T47D (cell line): ENCODE data around the gene PROB1.

Experiments used
- DNase-seq, 2 experiments: peaks; one replicate each; pipeline versions ENCODE4 v3.0.0 to v3.0.0-alpha.2; 2011 to 2012; ENCODE audit warnings: low read depth in 1 of 2, low spot score in 1 of 2
- JUND ChIP-seq: IDR thresholded peaks from 2 replicates; pipeline ENCODE4 v1.6.1; 2012; ENCODE audit warnings: low read depth
- in situ Hi-C: cut with HindIII; loops from 2 replicates; pipeline ENCODE4 v1.10.0; 2016; ENCODE audit warnings: low sequenced_read_pairs, low pct_unique_long_range_greater_than_20kb

The PROB1 gene

GRCh38 chr5:139396691-139397090 is 1.8 kb upstream of the PROB1 start:
- no peak for TF ChIP-seq JUND
- no peak for DNase-seq
- in situ Hi-C loops, result no loop called here

- in situ Hi-C loops, result no loop called here
- DNase-seq, result no peak
- TF ChIP-seq JUND, result no peak
Measured at GRCh38 chr5:139395844-139396640, 1.1 kb upstream of the PROB1 start.

GRCh38 chr5:139394123-139394653 is 716 bp downstream of the PROB1 start:
- in situ Hi-C loops, result no loop called here
- TF ChIP-seq JUND, result no peak
- no peak for DNase-seq

GRCh38 chr5:139393497-139394122 is 1.3 kb downstream of the PROB1 start:
- DNase-seq, result no peak
- TF ChIP-seq JUND, result no peak
- in situ Hi-C loops, result no loop called here

- no peak for TF ChIP-seq JUND
- in situ Hi-C loops, result no loop called here
- DNase-seq, result no peak
Measured at GRCh38 chr5:139392678-139393496, 2.0 kb downstream of the PROB1 start.

- TF ChIP-seq JUND, result no peak
- DNase-seq, result no peak
- in situ Hi-C loops, result no loop called here
Measured at GRCh38 chr5:139392324-139392677, 2.6 kb downstream of the PROB1 start.

GRCh38 chr5:139391570-139392323 is 3.2 kb downstream of the PROB1 start:
- DNase-seq, result peak in 1 of 2 experiments; percentile 65
- in situ Hi-C loops, result no loop called here
- no peak for TF ChIP-seq JUND

- no peak for DNase-seq
- in situ Hi-C loops, result no loop called here
- no peak for TF ChIP-seq JUND
Measured at GRCh38 chr5:139390639-139391569, 4.0 kb downstream of the PROB1 start.

GRCh38 chr5:139389701-139390638 is 4.9 kb downstream of the PROB1 start, which contains the start of gene MZB1:
MZB1 (minus strand) TSS chr5:139389913; CDS start chr5:139389856, 57 bp downstream.
- DNase-seq, result no peak
- no peak for TF ChIP-seq JUND
- in situ Hi-C loops, result no loop called here

- in situ Hi-C loops, result no loop called here
- no peak; the same call in 1 of the 2 replicates for TF ChIP-seq JUND
- DNase-seq, result peak; percentile 96 to 97
Measured at GRCh38 chr5:139388198-139388821, 6.6 kb downstream of the PROB1 start.
